Eye (tissue), 1 donor: ENCODE data around the gene WDR62.
A peak's percentile ranks its signal among the peaks of the same experiment; 100 is the strongest.
"Not testable (repeated sequence)": the region's sequence is repeated elsewhere in the genome, so short reads cannot be mapped to it uniquely, and the experiment has no call there.

ENCODE experiments used
- DNase-seq: peaks from one replicate; pipeline ENCODE4 v3.0.0-alpha.2; 2015

WDR62 gene

GRCh38 chr19:36040495-36040894 is 14.2 kb upstream of the WDR62 start:
- peak; percentile 24 for DNase-seq

- not testable (repeated sequence) for DNase-seq
Observed at GRCh38 chr19:36041092-36041491, 13.6 kb upstream of the WDR62 start.

DNA sequence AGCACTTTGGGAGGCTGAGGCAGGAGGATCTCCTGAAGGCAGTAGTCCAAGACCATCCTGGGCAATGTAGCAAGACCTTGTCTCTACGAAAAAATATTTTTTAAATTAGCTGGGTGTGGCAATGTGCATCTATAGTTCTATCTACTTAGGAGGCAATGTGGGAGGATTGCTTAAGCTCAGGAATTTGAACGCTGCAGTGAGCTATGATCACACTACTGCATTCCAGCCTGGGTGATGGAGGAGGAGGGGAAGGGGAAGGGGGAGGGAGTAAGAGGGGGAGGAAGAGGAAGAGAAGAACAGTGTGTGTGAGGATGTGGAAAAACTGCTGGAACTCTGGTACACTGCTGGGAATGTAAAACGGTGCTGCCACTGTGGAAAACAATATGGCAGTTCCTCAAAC is 12.9 kb upstream of the WDR62 start:
- peak; percentile 61 for DNase-seq

DNA sequence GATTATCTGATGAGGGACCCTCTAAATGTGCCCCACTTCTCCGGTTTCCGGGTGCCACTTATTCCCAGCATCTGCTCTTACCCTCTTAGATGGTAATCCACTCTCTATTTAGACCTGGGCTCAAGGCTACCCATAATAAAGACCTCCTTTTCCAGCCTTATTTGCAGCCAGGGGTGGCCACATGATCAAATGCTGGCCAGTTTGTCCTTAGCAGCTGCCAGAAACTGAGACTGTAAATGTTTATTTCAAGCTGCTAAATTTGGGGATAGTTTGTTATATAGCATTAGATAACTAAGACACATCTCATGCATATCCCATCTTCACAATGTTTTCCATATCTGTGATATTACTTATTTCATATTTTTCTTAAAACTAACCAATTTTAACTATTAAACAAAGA is 10.7 kb upstream of the WDR62 start:
- DNase-seq = no peak

DNA sequence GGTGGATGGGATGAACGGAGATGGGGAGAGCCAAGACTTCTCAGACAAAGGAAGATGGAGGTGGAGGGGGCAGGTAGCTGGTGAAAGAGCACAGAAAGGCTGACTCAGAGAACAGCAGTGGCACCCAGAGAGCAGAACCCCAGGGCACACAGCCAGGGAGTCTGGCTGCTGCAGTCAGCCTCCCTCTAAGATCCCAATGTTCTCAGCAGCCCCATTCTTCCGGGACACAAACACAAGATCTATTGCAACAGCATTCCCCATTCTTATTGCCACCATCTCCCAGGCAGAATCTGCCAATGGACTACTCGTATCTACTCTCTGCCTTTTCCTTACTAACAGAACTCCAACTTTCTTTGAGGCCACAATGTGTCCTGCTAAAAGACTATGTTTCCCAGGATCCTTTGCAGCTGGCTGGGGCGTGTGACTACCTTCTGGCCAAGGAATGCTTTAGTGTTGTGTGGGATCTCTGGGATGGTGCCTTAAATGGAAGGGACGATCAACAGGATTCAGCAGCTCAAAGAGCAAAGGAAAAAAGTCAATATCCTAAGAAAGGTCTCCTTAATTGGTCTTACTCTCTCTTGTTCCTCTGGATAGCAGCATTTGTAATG is 8.2 kb upstream of the WDR62 start:
- no peak for DNase-seq

- no peak for DNase-seq
Observed at GRCh38 chr19:36047835-36048234, 6.9 kb upstream of the WDR62 start.

DNA sequence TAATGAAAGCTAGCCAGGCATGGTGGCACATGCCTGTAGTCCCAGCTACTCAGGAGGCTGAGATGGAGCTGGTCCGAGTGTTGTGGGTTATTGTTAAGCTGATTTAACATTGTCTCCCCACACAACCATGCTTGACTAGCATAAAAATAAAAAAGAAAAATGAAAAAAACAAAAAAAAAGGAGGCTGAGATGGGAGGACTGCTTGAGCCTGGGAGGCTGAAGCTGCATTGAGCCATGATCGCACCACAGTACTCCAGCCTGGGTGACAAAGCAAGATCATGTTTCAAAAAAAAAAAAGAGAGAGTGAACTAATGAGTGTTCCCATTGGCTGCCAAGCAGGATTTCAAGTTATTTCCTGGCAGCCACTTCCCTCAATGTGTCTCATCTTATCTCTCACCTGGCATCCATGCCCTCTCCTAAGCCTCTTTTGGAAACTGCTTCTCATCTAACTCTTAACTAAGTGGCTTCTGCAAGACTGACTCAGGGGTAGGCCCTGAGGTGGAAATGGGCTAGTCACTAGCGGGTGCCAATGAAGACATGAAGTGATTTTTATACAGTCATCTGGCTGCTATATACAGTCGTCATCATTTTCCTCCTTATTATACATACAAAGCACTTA is 5.5 kb upstream of the WDR62 start:
- DNase-seq = no peak

DNA sequence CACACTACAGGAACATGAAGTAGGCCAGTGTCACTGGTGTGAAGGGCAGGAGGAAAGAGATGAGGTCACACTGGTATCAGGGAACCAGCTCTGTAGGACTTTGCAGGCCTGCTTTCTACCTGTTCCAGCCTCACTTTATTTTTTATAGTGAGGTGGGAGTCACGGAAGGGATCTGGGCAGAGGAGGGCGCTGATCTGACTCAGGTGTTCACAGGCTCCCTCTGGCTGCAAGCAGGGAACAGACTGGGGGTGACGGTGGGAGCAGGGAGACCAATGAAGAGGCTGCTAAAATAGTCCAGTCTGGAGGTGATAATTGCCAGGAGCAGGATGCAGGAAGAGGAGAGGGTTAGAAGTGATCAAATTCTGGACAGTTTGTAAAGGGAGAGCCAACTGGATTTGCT is 3.5 kb upstream of the WDR62 start:
- DNase-seq = no peak

DNA sequence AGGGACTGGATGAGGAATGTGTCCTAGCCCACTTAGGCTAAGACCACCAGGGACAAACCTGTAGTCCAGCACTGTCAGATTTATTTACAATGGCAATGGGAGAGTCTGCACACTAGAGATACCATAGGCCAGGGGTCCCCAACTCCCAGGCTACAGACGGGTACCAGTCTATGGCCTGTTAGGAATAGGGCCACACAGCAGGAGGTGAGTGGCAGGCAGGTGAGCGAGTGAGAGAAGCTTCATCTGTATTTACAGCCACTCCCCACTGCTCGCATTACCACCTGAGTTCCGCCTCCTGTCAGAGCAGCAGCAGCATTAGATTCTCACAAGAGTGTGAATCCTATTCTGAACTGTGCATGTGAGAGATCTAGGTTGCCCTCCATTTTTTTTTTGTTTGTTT is 3.1 kb upstream of the WDR62 start:
- no peak for DNase-seq

DNA sequence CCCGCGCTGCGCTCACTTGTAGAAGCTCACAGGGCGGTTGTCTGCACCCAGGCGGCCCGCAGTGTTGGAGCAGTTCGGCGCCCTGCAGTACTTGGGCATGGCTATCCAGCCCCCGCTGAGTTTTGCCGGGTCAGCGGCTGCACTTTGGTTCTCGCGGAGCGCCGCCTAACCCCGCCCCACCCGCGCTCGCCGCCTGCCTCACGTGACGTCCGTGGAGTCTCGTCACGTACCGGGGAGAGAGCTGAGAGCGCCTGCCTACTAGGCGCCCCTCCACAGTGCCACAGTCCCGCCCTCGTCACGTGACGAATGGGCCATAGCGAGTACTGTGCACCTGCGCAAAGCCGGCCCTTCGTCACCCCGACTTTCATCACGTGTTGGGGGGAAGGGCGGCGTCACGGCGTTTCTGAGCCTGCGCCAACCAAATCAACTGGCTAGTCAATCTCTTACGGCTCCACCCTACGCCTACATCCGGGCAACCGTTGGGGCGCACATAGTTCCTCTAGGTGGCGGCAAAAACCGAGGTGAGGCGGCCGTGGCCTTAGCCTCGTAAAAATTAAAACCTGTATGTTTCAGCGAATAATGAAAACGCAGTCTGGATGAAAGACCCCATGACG is 471 bp upstream of the WDR62 start, which contains the start of gene THAP8:
Gene THAP8 (minus strand): TSS at position 167 of the 614 bp plus-strand sequence. CDS start 68 bp downstream, at position 99.
- peak; percentile 100 for DNase-seq

- DNase-seq = no peak
Observed at GRCh38 chr19:36058481-36059179, 3.9 kb downstream of the WDR62 start.

DNA sequence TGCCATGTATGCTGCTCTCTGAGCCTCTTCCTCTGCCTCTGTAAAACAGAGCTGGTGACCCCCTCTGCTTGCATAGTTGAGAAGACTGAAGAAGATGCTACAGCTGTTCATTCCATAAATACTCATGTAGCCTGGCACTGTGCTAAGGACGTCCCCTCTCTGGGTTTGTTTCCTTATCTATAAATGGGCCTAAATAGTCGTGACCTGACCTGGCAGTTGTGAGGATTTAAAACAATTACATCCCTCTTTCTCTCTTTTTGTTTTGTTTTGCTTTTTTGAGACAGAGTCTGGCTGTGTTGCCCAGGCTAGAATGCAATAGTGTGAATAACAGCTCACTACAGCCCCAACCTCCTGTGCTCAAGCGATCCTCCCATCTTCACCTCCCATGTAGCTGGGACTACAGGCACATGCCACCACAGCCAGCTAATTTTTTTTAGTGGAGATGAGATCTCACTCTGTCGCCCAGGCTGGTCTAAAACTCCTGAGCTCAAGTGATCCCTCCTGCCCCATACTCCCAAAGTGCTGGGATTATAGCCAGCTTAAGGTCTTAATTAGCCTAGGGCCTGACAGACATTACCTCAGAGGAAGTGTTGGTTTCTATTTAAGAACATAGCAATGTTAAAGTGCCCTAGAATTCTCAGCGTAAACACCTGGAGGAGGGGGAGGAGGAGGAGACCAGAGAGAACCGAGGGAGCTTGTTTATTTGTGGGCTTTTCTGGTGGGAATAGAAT is 4.6 kb downstream of the WDR62 start:
- no peak for DNase-seq

DNA sequence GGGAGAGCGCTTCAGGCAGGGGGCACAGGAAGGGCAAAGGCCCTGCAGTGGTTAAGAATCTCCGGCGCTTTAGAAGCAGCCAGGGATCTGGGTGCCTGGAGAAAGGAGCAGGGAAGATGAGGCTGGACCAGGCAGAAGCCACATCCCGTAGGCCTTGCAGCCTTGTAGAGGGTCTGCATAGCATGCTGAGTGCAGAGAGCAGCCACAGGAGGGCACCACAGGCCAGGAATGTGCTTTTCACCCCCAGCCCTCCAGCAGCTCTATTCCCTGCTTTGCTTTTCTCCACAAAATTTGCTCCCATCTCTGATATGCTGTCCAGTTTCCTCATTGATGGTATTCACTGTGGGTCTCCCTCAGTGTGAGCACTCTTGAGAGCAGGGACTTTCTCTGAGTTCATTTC is 5.7 kb downstream of the WDR62 start:
- DNase-seq = no peak

GRCh38 chr19:36061367-36061766 is 6.7 kb downstream of the WDR62 start:
- DNase-seq = no peak

GRCh38 chr19:36064826-36065225 is 10.1 kb downstream of the WDR62 start:
- no peak for DNase-seq

DNA sequence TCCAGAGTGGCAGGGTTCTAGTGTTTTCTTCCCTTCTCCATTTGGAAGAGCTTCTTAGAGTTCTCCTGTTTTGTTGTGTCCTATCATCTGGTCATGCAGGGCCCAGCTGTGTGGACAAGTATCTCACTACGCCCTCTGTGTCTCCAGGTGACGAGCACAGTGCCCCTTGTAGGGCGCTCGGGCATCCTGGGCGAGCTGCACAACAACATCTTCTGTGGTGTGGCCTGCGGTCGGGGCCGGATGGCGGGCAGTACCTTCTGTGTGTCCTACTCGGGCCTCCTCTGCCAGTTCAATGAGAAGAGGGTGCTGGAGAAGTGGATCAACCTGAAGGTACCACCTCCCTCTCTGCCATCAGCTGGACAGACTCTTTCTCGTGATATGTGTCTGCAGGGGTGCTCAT is 13.0 kb downstream of the WDR62 start:
- DNase-seq = no peak

- DNase-seq = not testable (repeated sequence)
Observed at GRCh38 chr19:36068810-36069499, 14.3 kb downstream of the WDR62 start.

DNA sequence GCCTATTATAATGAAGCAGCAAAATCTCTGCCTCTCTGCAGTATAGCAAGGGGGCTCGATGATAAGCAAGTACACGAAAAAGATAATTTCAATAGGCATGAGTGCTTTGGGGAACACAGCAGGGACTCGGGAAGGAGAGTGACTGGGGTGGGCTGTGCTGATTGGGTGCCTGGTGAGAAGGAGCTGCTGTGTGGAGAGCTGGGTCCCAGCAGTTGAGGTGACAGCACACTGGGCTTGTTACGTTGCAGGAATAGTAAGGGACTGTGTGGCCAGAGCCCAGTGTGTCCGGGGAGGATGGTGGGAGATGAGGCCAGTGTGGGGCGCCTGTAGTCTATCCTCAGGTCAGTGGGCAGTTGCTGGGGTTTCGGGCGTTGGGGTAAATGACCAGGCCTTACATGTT is 17.4 kb downstream of the WDR62 start:
- no peak for DNase-seq

DNA sequence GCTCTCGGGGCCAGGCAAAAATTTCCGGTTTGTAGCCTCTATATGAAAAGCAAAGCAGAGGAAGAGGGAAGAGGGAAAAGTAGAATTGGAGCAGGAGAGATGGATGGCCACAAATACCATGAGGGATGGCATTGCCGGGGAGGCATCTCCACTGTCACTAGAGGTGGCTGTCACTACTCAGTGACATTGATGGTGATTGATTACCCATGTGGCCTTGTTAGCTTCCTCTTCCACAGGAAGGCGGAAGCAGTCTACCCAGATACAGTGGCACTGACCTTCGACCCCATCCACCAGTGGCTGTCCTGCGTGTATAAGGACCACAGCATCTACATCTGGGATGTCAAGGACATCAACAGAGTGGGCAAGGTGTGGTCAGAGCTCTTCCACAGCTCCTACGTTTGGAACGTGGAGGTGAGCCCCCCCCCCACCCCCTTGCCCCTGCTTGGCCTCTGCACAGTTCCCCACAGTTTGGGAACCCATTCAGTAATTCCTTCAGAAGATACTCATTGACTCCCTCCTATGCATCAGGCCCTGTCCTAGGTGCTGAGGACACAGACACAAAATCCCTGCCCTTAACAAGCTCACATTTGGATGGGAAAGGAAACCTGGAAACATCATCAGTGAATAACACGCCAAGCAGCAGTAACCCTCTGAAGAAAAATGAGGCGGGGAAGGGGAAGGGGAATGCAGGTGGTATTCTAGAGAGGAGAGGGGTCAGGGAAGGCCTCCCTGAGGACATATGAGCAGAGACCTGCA is 18.6 kb downstream of the WDR62 start:
- no peak for DNase-seq

- no peak for DNase-seq
Observed at GRCh38 chr19:36079389-36079945, 24.8 kb downstream of the WDR62 start.

- no peak for DNase-seq
Observed at GRCh38 chr19:36081385-36081784, 26.7 kb downstream of the WDR62 start.
